ENCODE data around the gene PRKD3.

PRKD3 gene

GRCh38 chr2:37324786-37325624, at the start of gene PRKD3:
Gene PRKD3, minus strand, starts transcription at chr2:37324833. Its CDS starts 8,309 bp downstream, at chr2:37316524.
- DNase-seq, result no peak

- no peak for DNase-seq
Observed at GRCh38 chr2:37372000-37372399, 47.4 kb upstream of the PRKD3 start.

GRCh38 chr2:37370666-37371065, 46.0 kb upstream of the PRKD3 start:
- DNase-seq, result no peak

- DNase-seq, result no peak
Observed at GRCh38 chr2:37367984-37368383, 43.4 kb upstream of the PRKD3 start.

GRCh38 chr2:37367310-37367709, 42.7 kb upstream of the PRKD3 start:
- DNase-seq, result no peak

- peak; percentile 31 for DNase-seq
Observed at GRCh38 chr2:37366773-37367172, 42.1 kb upstream of the PRKD3 start.

GRCh38 chr2:37365669-37366068, 41.0 kb upstream of the PRKD3 start:
- DNase-seq, result no peak

GRCh38 chr2:37364351-37364750, 39.7 kb upstream of the PRKD3 start:
- DNase-seq, result no peak

GRCh38 chr2:37361994-37362698, 37.5 kb upstream of the PRKD3 start:
- DNase-seq, result no peak

GRCh38 chr2:37361216-37361815, 36.7 kb upstream of the PRKD3 start:
- DNase-seq, result no peak

- DNase-seq, result no peak
Observed at GRCh38 chr2:37358466-37358865, 33.8 kb upstream of the PRKD3 start.

- DNase-seq, result no peak
Observed at GRCh38 chr2:37357530-37357929, 32.9 kb upstream of the PRKD3 start.

GRCh38 chr2:37357069-37357468, 32.4 kb upstream of the PRKD3 start:
- DNase-seq, result no peak

- DNase-seq, result no peak
Observed at GRCh38 chr2:37356299-37356698, 31.7 kb upstream of the PRKD3 start.

- DNase-seq, result no peak
Observed at GRCh38 chr2:37355735-37356134, 31.1 kb upstream of the PRKD3 start.

- no peak for DNase-seq
Observed at GRCh38 chr2:37354531-37354930, 29.9 kb upstream of the PRKD3 start.

- no peak for DNase-seq
Observed at GRCh38 chr2:37350034-37350433, 25.4 kb upstream of the PRKD3 start.

GRCh38 chr2:37349231-37349860, 24.7 kb upstream of the PRKD3 start:
- no peak for DNase-seq

GRCh38 chr2:37348155-37348554, 23.5 kb upstream of the PRKD3 start:
- DNase-seq, result no peak

GRCh38 chr2:37344453-37345361, 20.1 kb upstream of the PRKD3 start, which contains the start of gene QPCT:
Gene QPCT, plus strand, starts transcription at chr2:37344630. Its CDS starts 102 bp downstream, at chr2:37344732.
- DNase-seq, result no peak

- DNase-seq, result no peak
Observed at GRCh38 chr2:37343537-37344434, 19.2 kb upstream of the PRKD3 start.
